HEK293T (cell line): ENCODE data around the gene BNIPL.

Experiments used
- CTCF ChIA-PET: fragments of 350-600 bp; formaldehyde crosslinking; extraction: SDS; loops from one replicate; lab custom pipeline; 2021; ENCODE audit warnings: antibody characterized with exemption, inconsistent platforms; lab: Yijun Ruan, JAX
- POLR2A ChIA-PET: fragments of 350-600 bp; formaldehyde crosslinking; extraction: SDS; loops from one replicate; lab custom pipeline; 2020; ENCODE audit warnings: antibody characterized with exemption, inconsistent platforms; lab: Yijun Ruan, JAX
- DNase-seq: peaks from one replicate; pipeline ENCODE4 v3.0.0; 2012; ENCODE audit warnings: mixed read lengths; ENCODE audit errors: extremely low spot score
- ARNT ChIP-seq: fragments of 450-650 bp; IDR thresholded peaks from 2 replicates; pipeline ENCODE4 v1.6.1; 2017; ENCODE audit warnings: mild to moderate bottlenecking
- BHLHE40 ChIP-seq: fragments of 450-650 bp; IDR thresholded peaks from 2 replicates; pipeline ENCODE4 v1.6.1; 2016; ENCODE audit warnings: mild to moderate bottlenecking, moderate library complexity, borderline replicate concordance
- CTBP1 ChIP-seq: fragments of 450-650 bp; IDR thresholded peaks from 2 replicates; pipeline ENCODE4 v1.6.1; 2016; ENCODE audit warnings: borderline replicate concordance
- ELF4 ChIP-seq: fragments of 450-650 bp; IDR thresholded peaks from 2 replicates; pipeline ENCODE4 v1.6.1; 2017; ENCODE audit warnings: antibody characterized with exemption
- FOXA1 ChIP-seq: fragments of 450-650 bp; IDR thresholded peaks from 2 replicates; pipeline ENCODE4 v1.6.1; 2016; ENCODE audit warnings: mild to moderate bottlenecking
- FOXK2 ChIP-seq: fragments of 450-650 bp; IDR thresholded peaks from 2 replicates; pipeline ENCODE4 v1.6.1; 2016; ENCODE audit warnings: mild to moderate bottlenecking
- FOXM1 ChIP-seq: fragments of 450-650 bp; IDR thresholded peaks from 2 replicates; pipeline ENCODE4 v1.6.1; 2017; ENCODE audit warnings: mild to moderate bottlenecking, borderline replicate concordance
- HDGF ChIP-seq: fragments of 450-650 bp; IDR thresholded peaks from 2 replicates; pipeline ENCODE4 v1.6.1; 2017; ENCODE audit warnings: antibody characterized with exemption, borderline replicate concordance
- L3MBTL2 ChIP-seq: fragments of 450-650 bp; conservative IDR thresholded peaks from 2 replicates; pipeline ENCODE4 v1.6.1; 2016; ENCODE audit warnings: mild to moderate bottlenecking
- LEF1 ChIP-seq: fragments of 450-650 bp; IDR thresholded peaks from 2 replicates; pipeline ENCODE4 v1.6.1; 2017; ENCODE audit warnings: mild to moderate bottlenecking, borderline replicate concordance
- NFRKB ChIP-seq: fragments of 450-650 bp; IDR thresholded peaks from 2 replicates; pipeline ENCODE4 v1.6.1; 2016; ENCODE audit warnings: mild to moderate bottlenecking, moderate library complexity
- SP1 ChIP-seq: fragments of 450-650 bp; IDR thresholded peaks from 2 replicates; pipeline ENCODE4 v1.6.1; 2017
- SUZ12 ChIP-seq: fragments of 450-650 bp; IDR thresholded peaks from 2 replicates; pipeline ENCODE4 v1.6.1; 2016; ENCODE audit warnings: mild to moderate bottlenecking
- TARDBP ChIP-seq: fragments of 450-650 bp; IDR thresholded peaks from 2 replicates; pipeline ENCODE4 v1.6.1; 2016
- ZNF384 ChIP-seq: fragments of 450-650 bp; IDR thresholded peaks from 2 replicates; pipeline ENCODE4 v1.6.1; 2016
- TF ChIP-seq, protein P1 (sequence below): fragments of 450-650 bp; IDR thresholded peaks from 2 replicates; pipeline ENCODE4 v1.6.1; 2016

The BNIPL gene

GRCh38 chr1:151062741-151063371 lies 26.5 kb downstream of the BNIPL start:
- DNase-seq, result no peak
- POLR2A ChIA-PET, result interaction anchor here (0.7 to 6.6 kb wide), 4 partner anchors 8 to 219 kb away, joined by 3 to 69 read pairs (median 32); partner anchors contain the start of genes C1orf56, GABPB2 and MINDY1
- CTCF ChIA-PET, result interaction anchor here (0.6 to 1.3 kb wide), 5 partner anchors 8 to 67 kb away, joined by 3 to 5 read pairs (median 4); partner anchors contain the start of gene GABPB2

DNA sequence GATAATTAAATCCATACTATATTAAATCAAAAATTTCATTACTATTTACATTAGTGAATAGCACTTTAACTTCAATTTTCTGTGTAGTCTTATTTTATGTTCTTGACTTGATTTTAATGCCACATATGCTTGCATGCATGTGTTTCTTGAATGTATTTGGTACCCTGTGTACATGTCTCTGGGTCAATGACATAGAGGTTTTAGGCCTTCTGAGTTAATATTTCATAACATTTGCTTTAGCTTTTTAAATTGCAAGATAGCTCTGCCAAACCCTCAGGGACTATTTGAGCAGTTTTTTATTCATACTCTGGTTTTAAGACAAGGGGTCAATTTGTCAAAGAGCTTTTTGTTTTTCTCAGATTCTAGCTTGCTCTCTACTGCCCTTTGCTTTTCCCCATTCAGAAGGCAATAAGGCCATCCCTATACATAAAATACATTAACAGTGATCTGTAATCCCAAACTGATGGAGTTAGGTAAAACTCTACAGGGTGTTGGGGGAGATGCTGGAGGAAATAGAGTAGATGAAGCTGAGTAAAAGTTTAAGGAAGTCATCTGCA lies 28.8 kb downstream of the BNIPL start:
- ChIA-PET POLR2A (interaction anchor here (0.7 to 1.0 kb wide), 3 partner anchors 100 to 134 kb away, joined by 3 read pairs; partner anchors contain the start of genes PIP5K1A and VPS72), CTCF (interaction anchor here (0.6 kb wide), 1 partner anchor 21 kb away, joined by 3 read pairs; no protein-coding TSS in a partner anchor)
- TF ChIP-seq, protein P1, sequence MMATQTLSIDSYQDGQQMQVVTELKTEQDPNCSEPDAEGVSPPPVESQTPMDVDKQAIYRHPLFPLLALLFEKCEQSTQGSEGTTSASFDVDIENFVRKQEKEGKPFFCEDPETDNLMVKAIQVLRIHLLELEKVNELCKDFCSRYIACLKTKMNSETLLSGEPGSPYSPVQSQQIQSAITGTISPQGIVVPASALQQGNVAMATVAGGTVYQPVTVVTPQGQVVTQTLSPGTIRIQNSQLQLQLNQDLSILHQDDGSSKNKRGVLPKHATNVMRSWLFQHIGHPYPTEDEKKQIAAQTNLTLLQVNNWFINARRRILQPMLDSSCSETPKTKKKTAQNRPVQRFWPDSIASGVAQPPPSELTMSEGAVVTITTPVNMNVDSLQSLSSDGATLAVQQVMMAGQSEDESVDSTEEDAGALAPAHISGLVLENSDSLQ, result no peak
- no peak for TF ChIP-seq SP1
- DNase-seq, result no peak

More at GRCh38 chr1:151062741-151063371, 26.5 kb downstream of the BNIPL start:
- no peak for TF ChIP-seq SP1
- TF ChIP-seq BHLHE40, result no peak
- no peak for TF ChIP-seq TARDBP
- no peak for TF ChIP-seq CTBP1

- ChIA-PET POLR2A (interaction anchor here (0.8 to 1.6 kb wide), 2 partner anchors 9 to 122 kb away, joined by 3 to 5 read pairs; partner anchors contain the start of gene VPS72), CTCF (interaction anchor here (0.9 kb wide), 1 partner anchor 8 kb away, joined by 3 read pairs; the partner anchor contains the start of gene CDC42SE1)
- DNase-seq, result no peak
- TF ChIP-seq SP1, result no peak
- no peak for TF ChIP-seq TARDBP
- TF ChIP-seq L3MBTL2, result no peak
- no peak for TF ChIP-seq LEF1
- no peak for TF ChIP-seq NFRKB
- no peak for TF ChIP-seq BHLHE40
- TF ChIP-seq FOXA1, result no peak
- TF ChIP-seq HDGF, result no peak
- no peak for TF ChIP-seq ARNT
- no peak for TF ChIP-seq ZNF384
- TF ChIP-seq CTBP1, result no peak
- no peak for TF ChIP-seq SUZ12
- TF ChIP-seq FOXK2, result no peak
- TF ChIP-seq FOXM1, result no peak
- no peak for TF ChIP-seq ELF4
- TF ChIP-seq, protein P1, result no peak
These were observed 30.8 kb downstream of the BNIPL start for GRCh38 chr1:151067185-151067584.

DNA sequence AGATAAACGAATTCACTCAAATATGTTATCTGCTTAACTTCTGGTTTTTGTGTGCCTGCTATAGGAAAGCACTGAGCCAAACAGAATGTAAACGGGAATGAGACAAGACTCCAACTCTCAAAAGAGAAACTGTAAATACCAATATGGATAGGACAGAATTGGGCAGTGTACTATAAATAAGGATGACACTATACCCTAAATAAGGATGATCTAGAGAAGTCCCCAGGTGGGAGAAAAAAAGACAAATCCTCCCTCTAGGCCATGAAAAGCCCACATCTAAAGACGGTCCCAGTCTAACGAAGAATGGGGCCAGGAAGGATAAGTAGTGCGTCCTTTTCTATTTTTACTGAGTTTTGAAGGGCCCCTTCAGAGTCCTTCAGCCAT lies 32.7 kb downstream of the BNIPL start:
- ChIA-PET POLR2A (interaction anchor here (1.1 to 3.9 kb wide), 2 partner anchors 9 to 96 kb away, joined by 5 to 69 read pairs; partner anchors contain the start of genes CDC42SE1 and MLLT11), CTCF (no interaction called here)
- no peak for DNase-seq
- TF ChIP-seq LEF1 (no peak), FOXA1 (no peak), NFRKB (no peak), BHLHE40 (no peak), SUZ12 (no peak), ARNT (no peak), HDGF (no peak), CTBP1 (no peak), TARDBP (no peak), SP1 (no peak), ZNF384 (no peak), FOXK2 (no peak), ELF4 (no peak), L3MBTL2 (no peak), FOXM1 (no peak)
- TF ChIP-seq, protein P1, result no peak

GRCh38 chr1:151070474-151071276 lies 34.3 kb downstream of the BNIPL start, which contains the start of gene GABPB2:
Gene GABPB2, plus strand, starts transcription at chr1:151070761. Its CDS starts 17,429 bp downstream, at chr1:151088190.
- CTCF ChIA-PET, result interaction anchor here (0.6 to 1.0 kb wide), 4 partner anchors 8 to 136 kb away, joined by 3 to 5 read pairs (median 3); no protein-coding TSS in a partner anchor
- TF ChIP-seq FOXM1, result peak; percentile 97
- TF ChIP-seq ARNT, result no peak
- TF ChIP-seq SUZ12, result no peak
- TF ChIP-seq FOXK2, result no peak
- no peak for TF ChIP-seq FOXA1
- TF ChIP-seq SP1, result no peak
- TF ChIP-seq HDGF, result no peak
- TF ChIP-seq TARDBP, result peak; percentile 59
- TF ChIP-seq BHLHE40, result no peak
- TF ChIP-seq NFRKB, result peak; percentile 99
- peak; percentile 99 for TF ChIP-seq ELF4
- TF ChIP-seq, protein P1, result no peak
- TF ChIP-seq CTBP1, result peak; percentile 74
- no peak; the same call in 1 of the 2 replicates for TF ChIP-seq ZNF384
- no peak for TF ChIP-seq LEF1
- TF ChIP-seq L3MBTL2, result peak; percentile 83
- peak; percentile 92 for DNase-seq
- POLR2A ChIA-PET, result interaction anchor here (0.5 to 3.9 kb wide), 15 partner anchors 10 to 128 kb away, joined by 3 to 69 read pairs (median 4); partner anchors contain the start of genes C1orf56, CDC42SE1, MINDY1 and MLLT11
